Activated CD4-positive, alpha-beta T cell treated with anti-CD3 and anti-CD28 coated beads, Interleukin-2, amount 50 U/mL, for 4 hours (primary cell): ENCODE results near the gene GSE1.

Experiments used
- DNase-seq, 2 experiments: peaks; one replicate each; pipeline ENCODE4 v3.0.0-alpha.2; 2020

GSE1 gene

DNA sequence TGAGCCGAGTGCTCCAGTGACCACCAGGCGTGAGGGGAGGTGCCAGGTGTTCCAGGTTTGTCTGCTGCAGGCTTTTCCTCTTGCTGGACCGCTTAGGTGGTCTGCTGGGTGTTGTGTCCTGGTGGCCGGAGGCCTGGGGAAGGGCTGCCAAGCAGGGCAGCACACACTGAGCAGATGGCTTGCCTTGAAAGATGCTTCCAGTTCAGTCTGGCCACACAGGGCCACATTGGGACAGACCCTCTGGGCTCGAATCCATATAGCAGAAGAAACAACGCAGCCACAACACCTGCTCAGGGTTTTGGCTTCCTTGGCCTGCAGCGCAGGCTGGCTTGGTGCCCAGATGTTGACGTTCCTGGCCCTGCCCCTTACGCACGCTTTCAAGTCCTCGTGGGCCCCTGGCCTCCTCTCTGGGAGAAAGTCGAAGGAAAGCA lies 50.8 kb downstream of the GSE1 start:
- no peak for DNase-seq

DNA sequence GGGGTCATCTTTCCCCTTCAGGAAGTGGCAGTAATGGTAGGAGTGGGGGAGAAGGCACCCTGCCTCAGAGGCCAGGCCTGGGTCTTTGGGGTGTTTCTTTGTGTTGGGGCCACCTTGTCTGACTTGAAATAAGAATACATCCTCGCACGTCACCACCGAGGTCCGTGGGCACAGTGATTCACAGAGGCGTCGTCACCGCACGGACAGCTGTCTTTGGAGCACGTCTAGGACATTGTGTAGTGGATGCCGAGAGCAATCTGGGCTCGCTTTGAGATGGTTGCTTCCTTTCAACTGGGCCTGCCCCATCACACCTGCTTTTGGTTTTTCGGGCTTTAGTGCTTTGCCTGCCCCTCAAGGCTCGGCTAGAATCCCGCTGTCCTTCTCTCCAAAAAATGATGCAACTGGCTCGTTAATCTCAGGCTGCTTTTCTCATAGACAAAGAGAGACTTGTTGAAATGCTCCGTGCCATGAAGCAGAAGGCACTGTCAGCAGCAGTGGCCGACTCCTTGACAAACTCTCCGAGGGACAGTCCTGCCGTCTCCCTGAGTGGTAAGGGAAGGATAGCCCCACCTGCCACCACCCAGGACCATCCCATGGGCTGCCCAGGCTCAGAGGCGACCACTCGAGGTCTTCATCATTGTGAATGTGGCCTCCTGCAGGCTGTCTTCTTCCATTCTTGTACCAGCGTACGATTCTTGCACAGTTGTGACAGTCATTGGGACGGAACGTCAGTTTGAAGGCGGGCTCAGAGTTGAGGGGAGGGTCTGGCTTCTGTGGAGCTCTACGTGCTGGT lies 51.7 kb downstream of the GSE1 start:
- DNase-seq: no peak

GRCh38 chr16:85665373-85665740 lies 52.2 kb downstream of the GSE1 start:
- DNase-seq: no peak

- no peak for DNase-seq
Observed at GRCh38 chr16:85665929-85666328, 52.8 kb downstream of the GSE1 start.

DNA sequence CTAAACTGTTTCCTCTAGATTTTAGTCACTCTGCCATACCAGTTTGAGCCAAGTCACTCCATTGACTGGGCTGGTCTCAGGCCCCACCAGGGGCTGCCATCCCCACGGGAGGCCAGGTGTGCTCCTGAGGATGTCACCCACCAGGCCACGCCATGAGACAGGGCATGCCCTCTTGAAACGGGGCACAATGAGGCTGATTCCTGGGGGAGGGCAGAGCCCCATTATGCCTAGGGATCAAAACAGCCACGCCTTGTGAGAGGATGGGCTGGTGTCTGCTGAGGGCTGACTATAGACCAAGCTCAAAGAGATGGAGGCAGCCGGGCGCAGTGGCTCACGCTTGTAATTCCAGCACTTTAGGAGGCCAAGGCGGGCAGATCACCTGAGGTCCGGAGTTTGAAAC lies 54.1 kb downstream of the GSE1 start:
- DNase-seq: no peak

GRCh38 chr16:85667841-85668413 lies 54.8 kb downstream of the GSE1 start:
- no peak for DNase-seq

GRCh38 chr16:85668676-85669424 lies 55.7 kb downstream of the GSE1 start:
- DNase-seq: no peak

DNA sequence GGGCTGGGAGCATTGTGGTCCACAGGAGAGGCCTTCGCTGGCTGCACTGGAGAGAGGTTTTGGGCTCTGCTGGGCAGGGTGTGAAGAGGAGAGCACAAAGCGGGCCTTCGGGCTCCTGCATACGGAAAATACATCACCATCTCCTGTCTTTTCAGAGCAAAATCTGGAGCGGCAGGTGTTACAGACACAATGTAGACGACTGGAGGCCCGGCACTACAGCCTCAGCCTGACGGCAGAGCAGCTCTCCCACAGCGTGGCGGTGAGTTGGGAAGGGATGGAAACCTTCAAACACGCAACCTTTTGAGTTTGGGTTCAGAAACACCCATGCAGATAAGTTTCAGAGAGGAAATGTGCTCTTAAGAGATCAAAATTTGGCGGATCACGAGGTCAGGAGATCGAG lies 57.7 kb downstream of the GSE1 start:
- no peak for DNase-seq

DNA sequence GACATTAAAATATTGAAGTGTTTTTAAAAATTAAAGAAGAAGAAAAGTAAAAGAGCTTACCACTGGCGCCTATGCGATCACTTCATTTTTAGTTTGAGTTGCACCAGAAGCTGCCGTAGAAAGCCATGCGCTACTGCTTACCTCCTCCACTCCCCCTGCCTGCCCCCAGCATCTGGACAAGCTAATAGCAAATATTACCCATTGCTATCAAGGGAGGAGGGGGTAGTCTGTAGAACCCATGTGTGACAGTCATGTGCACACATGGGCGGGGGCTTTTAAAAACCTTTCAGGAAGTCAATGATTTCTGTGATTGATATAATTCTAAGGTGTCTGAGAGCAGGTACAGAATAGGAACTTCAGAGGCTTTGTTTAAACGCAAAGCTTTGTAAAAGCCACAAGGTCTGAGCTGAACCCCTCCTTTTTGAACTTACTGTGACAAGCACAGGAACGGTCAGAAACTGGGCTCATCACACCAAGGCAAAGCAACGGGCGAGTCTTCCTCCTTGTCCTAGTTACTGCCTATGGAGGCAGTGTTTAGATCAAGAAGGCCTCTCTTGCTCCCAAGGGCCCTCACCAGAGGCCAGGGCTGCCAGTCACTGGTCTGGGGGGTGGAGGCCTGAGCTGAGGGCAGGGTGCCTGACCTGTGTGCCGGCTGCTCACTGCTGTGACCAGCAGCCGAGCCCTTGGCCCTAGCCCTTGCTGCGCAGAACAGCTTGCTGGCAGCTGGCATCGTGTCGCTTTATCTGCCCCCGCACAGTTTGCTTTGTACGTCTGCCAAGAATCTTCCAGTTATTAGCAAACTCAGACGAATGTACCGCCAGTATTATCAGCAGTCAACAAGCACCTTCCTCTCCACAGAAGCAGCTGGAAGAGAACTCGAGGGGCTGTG lies 60.7 kb downstream of the GSE1 start:
- no peak for DNase-seq

DNA sequence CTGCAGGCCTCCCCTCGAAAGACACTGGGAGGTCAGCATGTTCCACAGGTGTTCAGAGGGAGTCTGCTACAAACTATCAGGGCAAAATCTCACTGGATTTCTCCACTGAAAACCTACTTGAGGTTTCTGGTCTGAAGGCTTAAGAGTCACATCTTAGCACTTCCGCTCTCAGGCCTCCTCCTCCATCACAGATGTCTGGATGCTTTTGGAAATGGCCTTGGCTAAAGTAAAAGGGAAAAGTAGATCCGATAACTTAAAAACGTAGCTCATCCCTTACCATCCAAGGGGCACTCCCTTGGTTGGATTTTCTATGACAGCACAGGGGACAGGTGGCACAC lies 61.3 kb downstream of the GSE1 start:
- DNase-seq: no peak

DNA sequence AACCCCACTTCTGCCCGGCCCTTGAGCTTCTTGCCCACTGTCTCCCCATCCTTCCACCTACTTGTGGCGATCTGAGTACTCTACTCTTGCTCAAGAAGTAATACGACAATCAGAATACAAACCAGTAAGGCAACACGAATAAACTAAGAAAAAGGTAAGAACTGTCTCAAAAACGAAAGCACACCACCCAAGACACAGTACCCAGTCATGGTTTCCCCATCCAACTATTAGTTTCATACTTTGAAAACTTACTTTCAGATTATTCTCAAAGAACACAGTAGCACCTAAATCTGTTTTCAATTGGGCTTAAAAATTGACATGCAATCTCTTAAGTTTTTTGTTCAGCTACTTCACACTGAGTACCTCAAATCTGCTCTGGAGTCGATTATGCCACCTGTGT lies 61.7 kb downstream of the GSE1 start:
- DNase-seq: no peak

DNA sequence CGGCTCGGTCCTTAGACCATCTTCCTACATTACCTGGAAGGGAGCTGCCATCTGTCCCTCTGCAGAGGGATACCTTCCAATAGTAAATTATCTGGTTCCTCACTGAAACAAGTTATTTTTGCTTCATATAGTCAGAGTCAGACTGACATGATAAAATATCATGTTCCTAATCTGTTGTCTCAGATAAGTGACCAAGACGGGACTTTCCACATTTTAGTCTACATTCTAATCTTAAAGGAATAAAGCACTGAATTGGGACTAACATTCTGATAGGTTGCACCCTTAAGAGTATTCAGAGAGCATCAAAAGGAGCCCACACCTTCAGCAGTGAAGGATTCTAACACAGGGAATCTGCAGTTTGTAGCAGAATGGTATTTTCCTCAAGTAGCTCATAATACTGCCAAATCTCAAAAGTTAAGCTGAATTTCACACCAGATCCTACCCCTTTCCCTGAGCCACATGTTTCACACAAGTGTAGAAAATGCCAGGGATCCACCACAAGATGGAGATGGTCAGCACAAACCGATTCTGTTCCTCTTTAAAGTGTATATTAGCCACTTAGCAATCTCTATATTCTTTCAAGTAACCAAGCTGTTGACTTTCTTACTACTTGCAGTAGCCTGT lies 62.2 kb downstream of the GSE1 start:
- no peak for DNase-seq

DNA sequence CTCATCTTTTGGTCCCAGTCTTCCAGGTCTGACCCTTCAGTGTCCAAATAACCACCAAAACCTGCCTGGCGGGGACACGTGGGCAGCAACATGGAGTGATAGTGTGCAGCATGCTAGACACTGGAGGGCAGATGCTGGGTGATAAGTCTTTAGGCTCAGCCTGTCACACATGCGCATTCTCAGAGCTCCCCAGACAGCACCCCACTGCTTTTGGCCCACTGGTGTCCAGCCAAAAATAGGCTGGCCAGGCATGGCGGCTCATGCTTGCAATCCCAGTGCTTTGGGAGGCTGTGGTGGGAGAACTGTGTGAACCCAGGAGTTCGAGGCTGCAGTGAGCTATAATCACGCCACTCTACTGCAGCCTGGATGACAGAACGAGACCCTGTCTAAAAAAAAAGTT lies 63.3 kb downstream of the GSE1 start:
- no peak for DNase-seq

- no peak for DNase-seq
Observed at GRCh38 chr16:85677383-85677967, 64.4 kb downstream of the GSE1 start.

DNA sequence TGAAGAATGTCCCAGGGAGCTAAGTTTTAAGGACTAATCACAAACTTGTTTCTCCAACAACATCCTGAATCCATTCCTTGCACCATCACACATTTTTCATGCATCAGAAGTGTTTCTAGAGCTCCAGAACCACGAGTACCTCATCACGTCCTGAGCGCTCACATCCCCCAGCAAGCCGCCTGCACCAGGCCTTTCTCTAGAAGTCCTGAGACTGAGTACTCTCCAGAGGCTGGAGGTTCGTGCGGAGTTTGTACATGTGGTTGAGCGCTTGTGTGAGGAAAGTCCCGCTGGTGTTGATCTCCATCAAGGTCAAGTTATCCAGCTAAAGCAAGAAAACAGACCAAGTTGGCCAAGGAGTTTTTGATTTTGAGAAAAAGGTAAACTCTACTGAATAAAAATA lies 64.9 kb downstream of the GSE1 start:
- DNase-seq: no peak

DNA sequence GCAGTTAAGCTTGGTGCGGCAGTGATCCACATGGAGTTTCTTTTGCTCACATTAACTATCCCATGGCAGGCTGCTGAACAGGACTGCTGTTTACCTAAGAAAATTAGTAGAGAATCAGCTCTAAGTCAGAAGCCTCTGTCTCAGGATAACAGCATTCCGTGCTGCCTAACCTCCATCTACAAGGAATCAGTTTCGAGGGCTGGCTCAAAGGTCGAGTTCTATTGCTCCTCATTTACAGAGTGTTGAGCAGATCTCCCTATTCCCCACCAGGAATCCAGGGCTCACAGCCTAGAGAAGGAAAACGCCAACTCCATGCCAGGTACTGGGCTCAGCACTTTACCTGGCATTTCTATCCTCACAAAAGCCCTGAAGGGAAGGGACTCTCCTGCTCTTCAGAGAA lies 65.7 kb downstream of the GSE1 start:
- no peak for DNase-seq

GRCh38 chr16:85679870-85680269 lies 66.7 kb downstream of the GSE1 start:
- no peak for DNase-seq

DNA sequence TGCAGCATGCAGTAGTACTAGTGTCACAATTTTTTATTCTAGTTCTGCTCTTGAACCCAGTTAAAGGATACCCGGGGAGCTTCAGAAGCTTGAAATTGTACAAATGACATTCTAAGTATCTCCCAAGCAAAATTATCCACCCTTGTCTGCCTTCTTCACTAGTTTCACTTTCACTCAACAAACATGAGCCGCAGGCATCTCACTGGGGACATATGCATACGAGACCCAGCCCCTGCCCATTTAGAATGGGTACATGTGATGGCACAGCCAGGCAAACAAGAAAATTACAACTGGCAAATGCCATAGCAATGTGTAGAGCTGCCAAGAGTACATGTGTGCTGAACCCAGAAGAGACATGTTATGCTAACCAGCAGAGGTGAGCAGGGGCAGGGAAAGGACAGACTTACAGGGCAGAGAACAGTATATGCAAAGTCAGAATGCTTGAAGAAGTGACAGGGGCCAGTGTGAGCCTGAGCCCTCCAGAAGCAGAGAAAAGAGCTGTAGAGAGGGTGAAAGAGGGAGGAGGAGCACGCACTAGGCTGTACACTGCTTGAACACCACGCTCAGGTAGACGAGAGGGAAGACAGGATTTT lies 67.3 kb downstream of the GSE1 start:
- no peak for DNase-seq

DNA sequence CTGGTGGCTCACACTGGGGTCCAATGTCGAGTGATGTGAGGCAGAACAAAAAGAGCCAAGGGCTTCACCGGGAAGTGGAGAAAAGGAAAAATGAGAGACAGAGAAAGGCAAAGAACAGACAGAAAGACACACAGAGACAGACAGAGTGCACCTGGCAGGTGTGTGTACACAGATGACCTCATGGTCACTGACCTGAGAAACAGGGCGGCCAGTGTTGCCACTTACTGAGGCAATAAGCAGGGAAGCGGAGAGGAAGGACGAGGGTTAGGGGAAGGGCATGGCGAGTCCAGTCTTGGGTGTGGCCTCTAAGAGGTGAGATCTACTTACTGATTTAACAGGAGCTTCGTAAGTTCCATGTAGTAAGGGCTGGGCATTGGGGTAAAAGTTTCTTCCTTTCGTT lies 68.1 kb downstream of the GSE1 start:
- DNase-seq: no peak

GRCh38 chr16:85682516-85682915 lies 69.4 kb downstream of the GSE1 start:
- no peak for DNase-seq

DNA sequence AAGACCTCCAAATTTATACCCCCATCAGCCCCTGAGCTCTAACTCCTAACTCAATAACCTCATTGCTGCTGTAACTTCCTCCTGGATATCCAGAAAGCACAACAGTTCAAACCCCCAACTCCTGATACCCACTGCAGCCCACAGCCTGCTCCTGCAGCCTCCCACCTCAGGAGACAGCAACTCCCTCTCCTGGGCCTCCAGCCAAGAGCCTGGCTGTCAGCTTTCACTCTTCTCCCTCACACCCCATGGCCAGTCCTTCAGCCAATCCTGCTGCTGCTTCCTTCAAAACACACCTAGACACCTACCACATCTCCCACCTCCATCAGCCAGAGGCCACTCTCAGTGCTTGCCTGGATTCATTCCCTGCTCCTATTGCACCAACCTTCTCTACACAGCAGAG lies 70.2 kb downstream of the GSE1 start:
- no peak for DNase-seq

DNA sequence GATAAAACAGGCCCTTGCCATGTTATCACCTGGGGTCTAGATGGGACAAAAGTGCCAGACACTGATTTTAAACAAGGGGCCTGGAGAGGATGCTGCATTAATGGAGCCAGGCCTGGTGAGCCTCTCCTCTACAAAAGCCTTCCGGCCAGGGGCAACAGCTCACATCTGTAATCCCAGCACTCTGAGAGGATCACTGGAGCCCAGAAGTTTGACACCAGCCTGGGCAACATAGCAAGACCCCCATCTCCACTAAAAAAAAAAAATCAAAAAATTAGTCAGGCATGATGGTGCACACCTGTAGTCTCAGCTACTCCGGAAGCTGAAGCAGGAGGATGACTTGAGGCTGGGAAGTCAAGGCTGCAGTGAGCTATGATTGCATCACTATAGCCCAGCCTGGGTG lies 72.1 kb downstream of the GSE1 start:
- no peak for DNase-seq
